Endothelial cell of umbilical vein (primary cell): ENCODE measurements around the gene JAKMIP1. TPM values are rescaled to one million over a fixed set of nuclear protein-coding genes. Genes with fewer than 3 reads are reported as not detected.

ENCODE experiments used
- BruUV-seq: library from RNA; stranded (reverse); fragments of 400-500 nt; replicated peaks from 2 replicates; lab custom pipeline; 2021; lab: Mats Ljungman, UMichigan
- CTCF ChIA-PET: fragments of 300-600, 350-600 bp; sonication (Branson Sonifier 250); formaldehyde crosslinking; loops from one replicate; lab custom pipeline; 2021; ENCODE audit warnings: antibody characterized with exemption, inconsistent platforms; lab: Charles Lee
- POLR2A ChIA-PET: fragments of 300-600, 350-600 bp; sonication (Branson Sonifier 250); formaldehyde crosslinking; loops from one replicate; lab custom pipeline; 2021; ENCODE audit warnings: antibody characterized with exemption, inconsistent platforms; lab: Charles Lee
- DNase-seq: peaks from one replicate; pipeline ENCODE4 v3.0.0-alpha.2; 2011; ENCODE audit warnings: low read depth, low spot score
- FAIRE-seq: peaks from 2 replicates; lab custom pipeline; 2011; peaks lifted over from hg19 to GRCh38; lab: Jason Lieb, UNC
- H2AFZ ChIP-seq: 2 replicates; pipeline ENCODE4 v1.6.0; 2012; ENCODE audit warnings: low read depth, low read length, control low read depth, inconsistent platforms
- H3K27ac ChIP-seq: 2 replicates; pipeline ENCODE4 v1.5.1; 2011; ENCODE audit warnings: low read depth, mild to moderate bottlenecking, control low read depth, low read length, moderate library complexity; ENCODE audit not compliant: insufficient read depth
- H3K27me3 ChIP-seq, 2 experiments: 2 replicates each; pipeline versions ENCODE4 v1.6.0 to v1.6.1; 2011; ENCODE audit warnings: low read length in 2 of 2, mixed read lengths in 1 of 2; ENCODE audit not compliant: control insufficient read depth in 2 of 2, insufficient read depth in 2 of 2
- H3K36me3 ChIP-seq, 2 experiments: 2 replicates in 1 of 2; 3 replicates in 1 of 2; pipeline ENCODE4 v1.5.1; 2011; ENCODE audit warnings: low read length in 2 of 2, mild to moderate bottlenecking in 1 of 2, moderate library complexity in 1 of 2; ENCODE audit not compliant: control insufficient read depth in 2 of 2, insufficient read depth in 2 of 2; ENCODE audit errors: extremely low read depth in 1 of 2
- H3K4me1 ChIP-seq: 3 replicates; pipeline ENCODE4 v1.5.1; 2011; ENCODE audit warnings: mild to moderate bottlenecking, low read length; ENCODE audit not compliant: control insufficient read depth, insufficient read depth; ENCODE audit errors: extremely low read depth
- H3K4me2 ChIP-seq: 2 replicates; pipeline ENCODE4 v1.6.1; 2011; ENCODE audit warnings: low read length, control low read depth, mixed read lengths; ENCODE audit not compliant: insufficient read depth
- H3K4me3 ChIP-seq, 3 experiments: fragments of 200-600 bp in 1 of 3; sonication (generic), shearing (Covaris generic) in 1 of 3; replicated peaks in 1 of 3; 2 replicates each; pipeline ENCODE4 v1.5.1; 2011 to 2016; ENCODE audit warnings: control low read depth in 3 of 3, low read length in 3 of 3, mild to moderate bottlenecking in 2 of 3, inconsistent platforms in 1 of 3, low read depth in 1 of 3, moderate library complexity in 1 of 3; ENCODE audit not compliant: insufficient read depth in 1 of 3
- H3K79me2 ChIP-seq: 2 replicates; pipeline ENCODE4 v1.6.0; 2012; ENCODE audit warnings: low read length, inconsistent platforms; ENCODE audit not compliant: control insufficient read depth, insufficient read depth
- H3K9ac ChIP-seq: replicated peaks from 2 replicates; pipeline ENCODE3; 2011; ENCODE audit warnings: low read length, control low read depth; ENCODE audit not compliant: insufficient read depth; ENCODE audit errors: extremely low read depth
- H3K9me1 ChIP-seq: replicated peaks from 3 replicates; pipeline ENCODE4 v1.6.0; 2011; ENCODE audit warnings: mild to moderate bottlenecking, low read length; ENCODE audit not compliant: control insufficient read depth, insufficient read depth; ENCODE audit errors: extremely low read depth
- H3K9me3 ChIP-seq: replicated peaks from 2 replicates; pipeline ENCODE4 v1.5.1; 2012; ENCODE audit warnings: low read length, inconsistent platforms; ENCODE audit not compliant: control insufficient read depth, insufficient read depth
- H4K20me1 ChIP-seq: replicated peaks from 2 replicates; pipeline ENCODE3; 2011; ENCODE audit warnings: mild to moderate bottlenecking, low read length; ENCODE audit not compliant: control insufficient read depth, insufficient read depth; ENCODE audit errors: extremely low read depth
- EZH2 ChIP-seq: IDR thresholded peaks from 2 replicates; pipeline ENCODE4 v1.6.1; 2012; ENCODE audit warnings: borderline replicate concordance, low read depth, mild to moderate bottlenecking, moderate library complexity, low read length, inconsistent platforms; ENCODE audit not compliant: severe bottlenecking
- FOS ChIP-seq: IDR thresholded peaks from 2 replicates; pipeline ENCODE4 v1.6.1; 2011; ENCODE audit warnings: mild to moderate bottlenecking, low read length, moderate library complexity, borderline replicate concordance; ENCODE audit not compliant: insufficient read depth
- GATA2 ChIP-seq: IDR thresholded peaks from 2 replicates; pipeline ENCODE4 v1.7.0; 2011; ENCODE audit warnings: low read depth, mild to moderate bottlenecking, moderate library complexity, mixed read lengths, low read length; ENCODE audit not compliant: insufficient read length, insufficient read depth
- JUN ChIP-seq: IDR thresholded peaks from 2 replicates; pipeline ENCODE4 v1.6.1; 2011; ENCODE audit warnings: borderline replicate concordance, low read depth; ENCODE audit not compliant: insufficient read length, insufficient read depth
- MYC ChIP-seq: IDR thresholded peaks from one replicate; pipeline ENCODE4 v1.6.1; 2011; ENCODE audit warnings: mild to moderate bottlenecking, low read depth, low read length
- POLR2A ChIP-seq: IDR thresholded peaks from 2 replicates; pipeline ENCODE4 v1.6.1; 2012; ENCODE audit warnings: low read depth, mild to moderate bottlenecking, control low read depth, low read length
- POLR2AphosphoS5 ChIP-seq: IDR thresholded peaks from 2 replicates; pipeline ENCODE4 v1.6.1; 2012; ENCODE audit warnings: low read depth, mild to moderate bottlenecking, control low read depth, low read length, moderate library complexity; ENCODE audit not compliant: insufficient read depth
- dilution Hi-C: fragments of 300-500 bp; cut with MboI; formaldehyde crosslinking; loops from one replicate; pipeline ENCODE4 v1.15.0; 2019; ENCODE audit warnings: low sequenced_read_pairs; ENCODE audit not compliant: extremely low pct_ligation_motif_present
- intact Hi-C: fragments of 100-400 bp; cut with micrococcal nuclease; formaldehyde crosslinking; loops from one replicate; pipeline ENCODE4 v1.10.0; 2022
- polyA plus RNA-seq, 4 experiments: library from polyadenylated mRNA; depleted of rRNA in 3 of 4; stranded (reverse) in 3 of 4; unstranded in 1 of 4; fragments of >200 nt; gene quantifications; 2 replicates each; pipeline versions ENCODE4 v1.2.1 to v1.2.3, GENCODE V29; 2011 to 2012; ENCODE audit warnings: missing spikeins in 1 of 4
- total RNA-seq: library from RNA; stranded (reverse); gene quantifications from 2 replicates; pipeline ENCODE4 v1.2.3, GENCODE V29; 2021
- TF ChIP-seq, protein P1 (sequence below), 2 donors: IDR thresholded peaks; 1 replicate in 1 of 2; 2 replicates in 1 of 2; pipeline ENCODE4 v1.5.1; 2011; ENCODE audit warnings: low read length in 2 of 2, mild to moderate bottlenecking in 2 of 2, moderate library complexity in 2 of 2, control low read depth in 1 of 2, inconsistent platforms in 1 of 2, low read depth in 1 of 2; ENCODE audit not compliant: insufficient read depth in 1 of 2; ENCODE audit errors: extremely low read depth in 1 of 2
- TF ChIP-seq, protein P2 (sequence below): IDR thresholded peaks from 2 replicates; pipeline ENCODE4 v1.6.1; 2011; ENCODE audit not compliant: insufficient read depth, insufficient read length

Gene JAKMIP1
- total and polyA plus RNA-seq, 2 donors (not counting 3 experiments of a cell fraction or from before 2014, with no cell fraction given): not detected

DNA sequence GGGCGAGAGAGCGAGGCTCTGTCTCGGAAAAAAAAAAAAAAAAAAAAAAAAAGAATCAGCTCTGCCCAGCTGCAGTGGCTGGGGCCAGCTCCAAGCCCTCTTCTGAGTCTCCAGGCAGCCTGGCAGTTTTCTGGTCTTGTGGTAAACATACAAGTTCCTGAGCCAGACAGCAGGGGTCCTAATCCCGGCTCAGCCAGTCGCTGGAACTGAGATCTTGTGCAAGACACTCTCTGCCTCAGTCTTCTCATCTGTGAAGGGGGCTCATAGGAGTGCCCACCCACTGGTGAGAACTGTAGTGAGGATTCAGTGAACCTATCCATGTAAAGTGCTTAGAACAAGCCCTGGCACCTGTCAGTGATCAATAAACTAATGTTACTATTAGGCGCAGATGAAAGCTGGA is 223.9 kb downstream of the JAKMIP1 start:
- no peak for DNase-seq
- no peak overlapping the region for H2AFZ ChIP-seq
- FAIRE-seq: no peak
- ChIA-PET POLR2A (no interaction called here), CTCF (interaction anchor here (1.6 kb wide), 1 partner anchor 21 kb away, joined by 5 read pairs; no protein-coding TSS in a partner anchor)
- H3K9me1 ChIP-seq: no peaks in the 10 kb centered on the region
- H3K27ac ChIP-seq: no peak overlapping the region
- intact Hi-C loops: no loop called here
- no peaks in the 10 kb centered on the region for H3K4me1 ChIP-seq
- H3K27me3 ChIP-seq: no peaks in the 10 kb centered on the region
- BruUV-seq: no TSS peak
- no peaks in the 10 kb centered on the region for H3K79me2 ChIP-seq
- no peak overlapping the region for H3K4me3 ChIP-seq
- H4K20me1 ChIP-seq: no peaks in the 10 kb centered on the region
- H3K4me2 ChIP-seq: no peak overlapping the region
- no peaks in the 10 kb centered on the region for H3K36me3 ChIP-seq
- no peaks in the 10 kb centered on the region for H3K9me3 ChIP-seq
- H3K9ac ChIP-seq: no peak overlapping the region
- TF ChIP-seq, protein P1, sequence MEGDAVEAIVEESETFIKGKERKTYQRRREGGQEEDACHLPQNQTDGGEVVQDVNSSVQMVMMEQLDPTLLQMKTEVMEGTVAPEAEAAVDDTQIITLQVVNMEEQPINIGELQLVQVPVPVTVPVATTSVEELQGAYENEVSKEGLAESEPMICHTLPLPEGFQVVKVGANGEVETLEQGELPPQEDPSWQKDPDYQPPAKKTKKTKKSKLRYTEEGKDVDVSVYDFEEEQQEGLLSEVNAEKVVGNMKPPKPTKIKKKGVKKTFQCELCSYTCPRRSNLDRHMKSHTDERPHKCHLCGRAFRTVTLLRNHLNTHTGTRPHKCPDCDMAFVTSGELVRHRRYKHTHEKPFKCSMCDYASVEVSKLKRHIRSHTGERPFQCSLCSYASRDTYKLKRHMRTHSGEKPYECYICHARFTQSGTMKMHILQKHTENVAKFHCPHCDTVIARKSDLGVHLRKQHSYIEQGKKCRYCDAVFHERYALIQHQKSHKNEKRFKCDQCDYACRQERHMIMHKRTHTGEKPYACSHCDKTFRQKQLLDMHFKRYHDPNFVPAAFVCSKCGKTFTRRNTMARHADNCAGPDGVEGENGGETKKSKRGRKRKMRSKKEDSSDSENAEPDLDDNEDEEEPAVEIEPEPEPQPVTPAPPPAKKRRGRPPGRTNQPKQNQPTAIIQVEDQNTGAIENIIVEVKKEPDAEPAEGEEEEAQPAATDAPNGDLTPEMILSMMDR (IDR thresholded peaks at IDR 0.05; ENCODE audit: extremely low read depth in 1 of 2, insufficient read depth in 1 of 2, low read depth in 1 of 2, low read length in 2 of 2): no peak
- TF ChIP-seq EZH2 (no peak), GATA2 (no peak), FOS (no peak), JUN (no peak), POLR2AphosphoS5 (no peak), POLR2A (no peak), MYC (no peak)
- TF ChIP-seq, protein P2, sequence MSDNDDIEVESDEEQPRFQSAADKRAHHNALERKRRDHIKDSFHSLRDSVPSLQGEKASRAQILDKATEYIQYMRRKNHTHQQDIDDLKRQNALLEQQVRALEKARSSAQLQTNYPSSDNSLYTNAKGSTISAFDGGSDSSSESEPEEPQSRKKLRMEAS: no peak
- dilution Hi-C loops: no loop called here

Other genes starting within 250 kb of the JAKMIP1 start
- gene C4orf50, start 182.1 kb downstream of the JAKMIP1 start, total RNA-seq: not detected in 2 replicates
- not detected in 2 replicates for gene C4orf50, start 182.1 kb downstream of the JAKMIP1 start, polyA plus RNA-seq
- 42.7 and 48.2 TPM in 2 replicates for gene WFS1, start 69.3 kb upstream of the JAKMIP1 start, total RNA-seq
- gene WFS1, start 69.3 kb upstream of the JAKMIP1 start, polyA plus RNA-seq: 70.0 and 82.0 TPM in 2 replicates